Omental fat pad (tissue), 4 donors: ENCODE data around the gene ALG11. TPM values are rescaled to one million over a fixed set of nuclear protein-coding genes. Genes with fewer than 3 reads are reported as not detected.

Experiments
- ATAC-seq: fragments of 150-250 bp; one replicate; pipeline ENCODE4 v1.9.1; 2016; ENCODE audit warnings: mild to moderate bottlenecking, moderate library complexity; ENCODE audit not compliant: low FRiP score
- DNase-seq: peaks from one replicate; pipeline ENCODE4 v3.0.0-alpha.2; 2019; ENCODE audit warnings: low spot score
- total RNA-seq, 4 donors: library from RNA; depleted of rRNA; stranded (reverse); fragments of >200 nt; gene quantifications; one replicate each; pipeline ENCODE4 v1.1.0, GENCODE V29; 2016
- TF ChIP-seq, protein P1 (sequence below), 3 donors: fragments of 450-650 bp; IDR thresholded peaks; one replicate each; pipeline ENCODE4 v1.5.1; 2016 to 2017; ENCODE audit warnings: antibody characterized with exemption in 3 of 3, mild to moderate bottlenecking in 3 of 3, moderate library complexity in 2 of 3

ALG11 gene
- total RNA-seq, 4 donors from 2014 or later: 17.5 to 27.7 (median 25.4) TPM

DNA sequence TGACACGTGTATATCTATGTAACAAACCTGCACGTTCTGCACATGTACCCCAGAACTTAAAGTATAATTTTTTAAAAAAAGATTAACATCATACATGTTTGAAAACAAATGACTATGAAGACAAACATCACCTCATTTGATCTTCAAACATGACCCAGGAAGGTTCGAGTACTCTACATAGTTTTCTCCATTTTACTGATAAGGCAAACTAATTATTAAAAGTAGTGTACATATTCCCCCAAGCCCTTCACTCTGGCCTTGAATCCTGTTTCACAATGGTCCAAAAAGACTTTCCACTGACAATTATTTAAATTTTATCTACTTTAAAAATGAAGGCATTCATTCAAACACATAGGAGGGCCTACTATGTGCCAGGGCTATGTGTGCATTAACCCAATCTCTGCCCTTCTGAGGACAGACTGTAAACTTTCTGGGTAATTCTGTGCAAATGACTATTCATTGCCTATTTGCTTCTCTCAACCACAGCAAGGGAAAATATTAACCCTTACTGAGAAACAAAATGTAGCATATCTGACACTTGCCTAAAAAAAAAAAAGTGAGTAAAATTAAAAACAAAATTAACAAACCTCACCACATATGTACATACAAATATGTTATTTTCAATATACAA, 23.1 kb upstream of the ALG11 start:
- ATAC-seq (no peak), DNase-seq (no peak)
- TF ChIP-seq, protein P1, sequence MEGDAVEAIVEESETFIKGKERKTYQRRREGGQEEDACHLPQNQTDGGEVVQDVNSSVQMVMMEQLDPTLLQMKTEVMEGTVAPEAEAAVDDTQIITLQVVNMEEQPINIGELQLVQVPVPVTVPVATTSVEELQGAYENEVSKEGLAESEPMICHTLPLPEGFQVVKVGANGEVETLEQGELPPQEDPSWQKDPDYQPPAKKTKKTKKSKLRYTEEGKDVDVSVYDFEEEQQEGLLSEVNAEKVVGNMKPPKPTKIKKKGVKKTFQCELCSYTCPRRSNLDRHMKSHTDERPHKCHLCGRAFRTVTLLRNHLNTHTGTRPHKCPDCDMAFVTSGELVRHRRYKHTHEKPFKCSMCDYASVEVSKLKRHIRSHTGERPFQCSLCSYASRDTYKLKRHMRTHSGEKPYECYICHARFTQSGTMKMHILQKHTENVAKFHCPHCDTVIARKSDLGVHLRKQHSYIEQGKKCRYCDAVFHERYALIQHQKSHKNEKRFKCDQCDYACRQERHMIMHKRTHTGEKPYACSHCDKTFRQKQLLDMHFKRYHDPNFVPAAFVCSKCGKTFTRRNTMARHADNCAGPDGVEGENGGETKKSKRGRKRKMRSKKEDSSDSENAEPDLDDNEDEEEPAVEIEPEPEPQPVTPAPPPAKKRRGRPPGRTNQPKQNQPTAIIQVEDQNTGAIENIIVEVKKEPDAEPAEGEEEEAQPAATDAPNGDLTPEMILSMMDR (IDR thresholded peaks at IDR 0.05): no peak

DNA sequence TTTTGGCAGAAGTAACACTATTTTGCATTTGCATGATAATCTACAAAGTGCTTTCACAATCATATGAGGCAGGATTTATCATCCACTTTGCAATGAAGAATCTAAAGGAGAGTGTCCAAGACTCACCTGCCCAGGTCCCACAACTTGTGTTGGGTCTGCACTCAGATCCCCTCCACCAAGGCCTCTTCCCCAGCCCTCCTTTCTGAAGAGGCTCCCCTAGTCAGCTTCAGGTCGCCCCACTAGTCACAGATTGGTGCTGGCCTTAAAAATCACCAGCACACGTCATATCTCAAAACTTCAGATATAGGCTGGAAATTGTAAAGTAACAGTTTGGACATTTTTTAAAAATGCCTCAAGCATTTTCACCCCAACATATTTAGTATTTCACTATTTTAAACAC, 18.5 kb upstream of the ALG11 start:
- ATAC-seq (peak; percentile 26), DNase-seq (no peak)
- TF ChIP-seq, protein P1 (IDR thresholded peaks at IDR 0.05): no peak

GRCh38 chr13:51995677-51996551, 16.3 kb upstream of the ALG11 start:
- peak; percentile 59 for ATAC-seq
- TF ChIP-seq, protein P1 (IDR thresholded peaks at IDR 0.05): no peak
- DNase-seq: no peak

GRCh38 chr13:51996641-51997040, 15.6 kb upstream of the ALG11 start:
- ATAC-seq: no peak
- TF ChIP-seq, protein P1 (IDR thresholded peaks at IDR 0.05): no peak
- no peak for DNase-seq

DNA sequence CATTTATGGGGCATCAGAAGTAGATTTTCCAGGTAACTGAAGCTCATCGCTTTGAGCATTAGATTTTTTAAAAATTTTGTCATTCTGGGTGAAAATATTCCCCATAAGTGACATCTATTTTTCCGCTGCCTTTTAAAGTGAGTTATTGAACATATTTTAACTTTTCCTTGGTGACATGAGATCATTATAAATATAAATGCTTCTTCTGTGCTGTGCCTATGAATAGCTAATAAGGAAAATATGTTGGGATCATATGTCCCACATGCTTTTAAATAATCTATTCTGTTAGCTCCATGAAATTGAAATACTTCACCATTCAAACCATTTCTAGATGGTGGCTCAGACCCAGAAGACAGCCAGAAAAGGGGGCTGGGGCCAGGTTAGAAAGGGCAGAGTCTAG, 15.0 kb upstream of the ALG11 start:
- no peak for DNase-seq
- TF ChIP-seq, protein P1 (IDR thresholded peaks at IDR 0.05): no peak
- ATAC-seq: no peak

DNA sequence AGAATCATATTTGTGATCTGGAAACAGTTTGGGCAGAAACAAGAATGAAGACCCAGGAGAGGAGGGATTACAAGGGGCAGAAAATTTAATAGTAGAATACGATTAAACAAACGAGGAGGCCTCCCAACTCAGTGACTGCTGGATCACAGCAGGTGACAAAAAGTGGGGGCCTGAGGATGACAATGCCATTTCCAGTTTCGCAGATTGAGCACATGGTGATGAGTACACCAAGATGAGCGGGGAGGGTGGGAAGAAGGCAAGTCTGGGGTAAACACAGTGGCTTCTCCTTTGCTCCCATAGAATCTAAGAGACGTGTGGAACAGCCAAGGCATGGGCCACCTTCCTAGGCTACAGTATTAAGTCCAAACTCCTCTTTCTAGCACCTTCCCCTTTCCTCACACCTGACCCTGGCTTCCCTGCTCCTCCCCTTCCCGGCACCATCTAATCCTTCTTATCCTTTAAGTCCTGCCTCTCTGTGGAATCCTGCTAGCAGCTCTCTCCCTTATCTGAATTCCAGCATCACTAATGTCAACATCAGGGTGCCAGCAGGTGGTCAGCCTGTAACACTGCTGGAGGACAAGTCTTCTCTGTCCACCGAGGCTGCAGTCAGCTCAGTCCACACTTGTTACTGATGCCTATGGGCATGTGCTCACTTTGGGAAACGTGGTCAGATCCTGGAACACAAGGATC, 14.4 kb upstream of the ALG11 start:
- TF ChIP-seq, protein P1 (IDR thresholded peaks at IDR 0.05): no peak
- ATAC-seq (no peak), DNase-seq (no peak)
